Activated naive CD4-positive, alpha-beta T cell treated with anti-CD3 and anti-CD28 coated beads, Interleukin-2, amount 50 U/mL, for 24 hours (primary cell): ENCODE measurements around the gene PPFIA2.
"Not testable (repeated sequence)": the region's sequence is repeated elsewhere in the genome, so short reads cannot be mapped to it uniquely, and the experiment has no call there.

Source experiments
- H3K27ac Mint-ChIP-seq: one replicate; pipeline ENCODE4 v1.8.0; 2021; ENCODE audit warnings: mild to moderate bottlenecking, mixed read lengths
- H3K27me3 Mint-ChIP-seq: one replicate; pipeline ENCODE4 v1.8.0; 2021; ENCODE audit warnings: mixed read lengths
- H3K36me3 Mint-ChIP-seq: one replicate; pipeline ENCODE4 v1.8.0; 2021; ENCODE audit warnings: mixed read lengths
- H3K4me1 Mint-ChIP-seq: one replicate; pipeline ENCODE4 v1.8.0; 2021; ENCODE audit warnings: mixed read lengths
- H3K4me3 Mint-ChIP-seq: one replicate; pipeline ENCODE4 v1.8.0; 2021; ENCODE audit warnings: mild to moderate bottlenecking, mixed read lengths
- H3K9me3 Mint-ChIP-seq: one replicate; pipeline ENCODE4 v1.8.0; 2021; ENCODE audit warnings: mixed read lengths

The PPFIA2 gene

GRCh38 chr12:81712536-81712935, 46.6 kb downstream of the PPFIA2 start:
- Mint-ChIP-seq H3K27me3 (peaks cover 2% of the 10 kb centered on the region), H3K4me1 (no peaks in the 10 kb centered on the region), H3K9me3 (no peaks in the 10 kb centered on the region), H3K4me3 (no peak overlapping the region), H3K36me3 (no peaks in the 10 kb centered on the region), H3K27ac (no peak overlapping the region)

GRCh38 chr12:81705586-81705985, 53.6 kb downstream of the PPFIA2 start:
- Mint-ChIP-seq H3K27ac (no peak overlapping the region), H3K27me3 (no peaks in the 10 kb centered on the region), H3K4me3 (no peak overlapping the region), H3K36me3 (no peaks in the 10 kb centered on the region), H3K9me3 (no peaks in the 10 kb centered on the region), H3K4me1 (no peaks in the 10 kb centered on the region)

- H3K27me3 Mint-ChIP-seq, result no peaks in the 10 kb centered on the region
- H3K4me1 Mint-ChIP-seq, result no peaks in the 10 kb centered on the region
- H3K4me3 Mint-ChIP-seq, result no peak overlapping the region
- no peaks in the 10 kb centered on the region for H3K36me3 Mint-ChIP-seq
- no peaks in the 10 kb centered on the region for H3K9me3 Mint-ChIP-seq
- H3K27ac Mint-ChIP-seq, result no peak overlapping the region
Measured at GRCh38 chr12:81699551-81699950, 59.6 kb downstream of the PPFIA2 start.

GRCh38 chr12:81692008-81692407, 67.1 kb downstream of the PPFIA2 start:
- H3K36me3 Mint-ChIP-seq, result no peaks in the 10 kb centered on the region

GRCh38 chr12:81683881-81684280, 75.3 kb downstream of the PPFIA2 start:
- H3K4me3 Mint-ChIP-seq, result no peak overlapping the region
- H3K36me3 Mint-ChIP-seq, result no peaks in the 10 kb centered on the region
- H3K27me3 Mint-ChIP-seq, result peaks cover 8% of the 10 kb centered on the region
- no peaks in the 10 kb centered on the region for H3K4me1 Mint-ChIP-seq
- no peak overlapping the region for H3K27ac Mint-ChIP-seq
- H3K9me3 Mint-ChIP-seq, result no peaks in the 10 kb centered on the region

More at GRCh38 chr12:81692008-81692407, 67.1 kb downstream of the PPFIA2 start:
- Mint-ChIP-seq H3K4me3 (no peak overlapping the region), H3K9me3 (no peaks in the 10 kb centered on the region), H3K27me3 (no peaks in the 10 kb centered on the region), H3K27ac (no peak overlapping the region), H3K4me1 (no peaks in the 10 kb centered on the region)

GRCh38 chr12:81679614-81680013, 79.5 kb downstream of the PPFIA2 start:
- no peaks in the 10 kb centered on the region for H3K9me3 Mint-ChIP-seq
- peaks cover 7% of the 10 kb centered on the region for H3K27me3 Mint-ChIP-seq
- no peak overlapping the region for H3K27ac Mint-ChIP-seq
- no peaks in the 10 kb centered on the region for H3K36me3 Mint-ChIP-seq
- H3K4me3 Mint-ChIP-seq, result no peak overlapping the region
- no peaks in the 10 kb centered on the region for H3K4me1 Mint-ChIP-seq

GRCh38 chr12:81670759-81671158, 88.4 kb downstream of the PPFIA2 start:
- Mint-ChIP-seq H3K4me3 (no peak overlapping the region), H3K9me3 (no peaks in the 10 kb centered on the region), H3K4me1 (peaks cover 4% of the 10 kb centered on the region), H3K36me3 (no peaks in the 10 kb centered on the region), H3K27ac (no peak overlapping the region), H3K27me3 (no peaks in the 10 kb centered on the region)

GRCh38 chr12:81668475-81668874, 90.7 kb downstream of the PPFIA2 start:
- Mint-ChIP-seq H3K27ac (no peak overlapping the region), H3K4me3 (no peak overlapping the region), H3K9me3 (no peaks in the 10 kb centered on the region), H3K4me1 (peaks cover 4% of the 10 kb centered on the region), H3K27me3 (no peaks in the 10 kb centered on the region), H3K36me3 (no peaks in the 10 kb centered on the region)

- not testable (repeated sequence) for H3K27me3 Mint-ChIP-seq, H3K4me1 Mint-ChIP-seq, H3K4me3 Mint-ChIP-seq, H3K36me3 Mint-ChIP-seq, H3K27ac Mint-ChIP-seq, H3K9me3 Mint-ChIP-seq
Measured at GRCh38 chr12:81659310-81659709, 99.8 kb downstream of the PPFIA2 start.

- Mint-ChIP-seq H3K9me3 (no peaks in the 10 kb centered on the region), H3K4me3 (no peak overlapping the region), H3K27me3 (peaks cover 2% of the 10 kb centered on the region)
Measured at GRCh38 chr12:81644503-81644902, 114.6 kb downstream of the PPFIA2 start.

GRCh38 chr12:81639196-81639595, 120.0 kb downstream of the PPFIA2 start:
- peaks cover 5% of the 10 kb centered on the region for H3K27me3 Mint-ChIP-seq
- H3K4me3 Mint-ChIP-seq, result no peak overlapping the region
- no peak overlapping the region for H3K27ac Mint-ChIP-seq
- no peaks in the 10 kb centered on the region for H3K9me3 Mint-ChIP-seq
- H3K36me3 Mint-ChIP-seq, result no peaks in the 10 kb centered on the region
- H3K4me1 Mint-ChIP-seq, result no peaks in the 10 kb centered on the region

More at GRCh38 chr12:81644503-81644902, 114.6 kb downstream of the PPFIA2 start:
- Mint-ChIP-seq H3K27ac (no peak overlapping the region), H3K4me1 (no peaks in the 10 kb centered on the region), H3K36me3 (no peaks in the 10 kb centered on the region)

GRCh38 chr12:81633127-81633526, 126.0 kb downstream of the PPFIA2 start:
- Mint-ChIP-seq H3K27me3 (peaks cover 6% of the 10 kb centered on the region), H3K36me3 (no peaks in the 10 kb centered on the region), H3K4me3 (no peak overlapping the region), H3K27ac (no peak overlapping the region), H3K4me1 (no peaks in the 10 kb centered on the region), H3K9me3 (no peaks in the 10 kb centered on the region)

- Mint-ChIP-seq H3K4me1 (no peaks in the 10 kb centered on the region), H3K27ac (no peak overlapping the region), H3K4me3 (no peak overlapping the region), H3K36me3 (no peaks in the 10 kb centered on the region), H3K27me3 (peaks cover 4% of the 10 kb centered on the region), H3K9me3 (no peaks in the 10 kb centered on the region)
Measured at GRCh38 chr12:81627336-81628189, 131.6 kb downstream of the PPFIA2 start.

- Mint-ChIP-seq H3K36me3 (no peaks in the 10 kb centered on the region), H3K4me1 (no peaks in the 10 kb centered on the region), H3K27ac (no peak overlapping the region), H3K27me3 (peaks cover 4% of the 10 kb centered on the region), H3K4me3 (no peak overlapping the region), H3K9me3 (no peaks in the 10 kb centered on the region)
Measured at GRCh38 chr12:81626406-81626805, 132.7 kb downstream of the PPFIA2 start.

- Mint-ChIP-seq H3K36me3 (no peaks in the 10 kb centered on the region), H3K27me3 (peaks cover 3% of the 10 kb centered on the region), H3K27ac (no peak overlapping the region), H3K4me3 (no peak overlapping the region), H3K4me1 (no peaks in the 10 kb centered on the region), H3K9me3 (no peaks in the 10 kb centered on the region)
Measured at GRCh38 chr12:81617915-81618314, 141.2 kb downstream of the PPFIA2 start.

- no peaks in the 10 kb centered on the region for H3K9me3 Mint-ChIP-seq
- peaks cover 3% of the 10 kb centered on the region for H3K27me3 Mint-ChIP-seq
- H3K27ac Mint-ChIP-seq, result no peak overlapping the region
- no peaks in the 10 kb centered on the region for H3K36me3 Mint-ChIP-seq
- H3K4me3 Mint-ChIP-seq, result no peak overlapping the region
- H3K4me1 Mint-ChIP-seq, result no peaks in the 10 kb centered on the region
Measured at GRCh38 chr12:81615026-81615588, 144.0 kb downstream of the PPFIA2 start.
